H1 (cell line): Measurements from ENCODE around the gene BEAN1. TPM values are rescaled to one million over a fixed set of nuclear protein-coding genes. Genes with fewer than 3 reads are reported as not detected.

Experiments
- CTCF ChIA-PET: fragments of 300-600 bp; sonication (Branson Sonifier 250); formaldehyde crosslinking; loops from one replicate; lab custom pipeline; 2021; ENCODE audit not compliant: partially characterized antibody; lab: Charles Lee
- POLR2A ChIA-PET: fragments of 300-600 bp; sonication (Branson Sonifier 250); formaldehyde crosslinking; loops from one replicate; lab custom pipeline; 2021; ENCODE audit warnings: inconsistent platforms; ENCODE audit not compliant: partially characterized antibody; lab: Charles Lee
- DNase-seq, 2 experiments: peaks; one replicate each; pipeline versions ENCODE4 v3.0.0 to v3.0.0-alpha.2; 2010 to 2022; ENCODE audit warnings: low spot score in 2 of 2, low read depth in 1 of 2, mixed read lengths in 1 of 2
- FAIRE-seq: peaks from 2 replicates; lab custom pipeline; 2011; peaks lifted over from hg19 to GRCh38; lab: Jason Lieb, UNC
- H2AFZ ChIP-seq: 2 replicates; pipeline ENCODE4 v1.8.1; 2012; ENCODE audit warnings: low read length, inconsistent platforms
- H2AK5ac ChIP-seq: 2 replicates; pipeline ENCODE4 v1.6.1; 2013; ENCODE audit warnings: low read depth, low read length
- H2BK120ac ChIP-seq: replicated peaks from 2 replicates; pipeline ENCODE3; 2013; ENCODE audit warnings: low read depth, low read length, inconsistent platforms
- H2BK12ac ChIP-seq: 2 replicates; pipeline ENCODE4 v1.6.1; 2013; ENCODE audit warnings: low read depth, low read length
- H2BK15ac ChIP-seq: 2 replicates; pipeline ENCODE4 v1.6.1; 2013; ENCODE audit warnings: low read length
- H2BK20ac ChIP-seq: 2 replicates; pipeline ENCODE4 v1.6.1; 2013; ENCODE audit warnings: low read length
- H2BK5ac ChIP-seq: 2 replicates; pipeline ENCODE4 v1.6.1; 2013; ENCODE audit warnings: low read depth, low read length
- H3K14ac ChIP-seq: 2 replicates; pipeline ENCODE4 v1.6.1; 2013; ENCODE audit warnings: inconsistent platforms; ENCODE audit not compliant: insufficient read length
- H3K18ac ChIP-seq: 2 replicates; pipeline ENCODE4 v1.6.1; 2013; ENCODE audit warnings: low read length; ENCODE audit errors: extremely low read depth
- H3K23ac ChIP-seq: 2 replicates; pipeline ENCODE4 v1.6.1; 2013; ENCODE audit warnings: inconsistent platforms; ENCODE audit not compliant: insufficient read length
- H3K23me2 ChIP-seq: 2 replicates; pipeline ENCODE4 v1.6.1; 2013; ENCODE audit warnings: low read depth, low read length
- H3K27ac ChIP-seq: 2 replicates; pipeline ENCODE4 v1.6.1; 2011; ENCODE audit warnings: low read depth, low read length, inconsistent platforms
- H3K27me3 ChIP-seq, 4 experiments: replicated peaks in 1 of 4; 1 replicate in 1 of 4; 2 replicates in 3 of 4; pipeline versions ENCODE4 v1.6.1 to v1.8.1; 2011 to 2013; ENCODE audit warnings: low read length in 3 of 4, mild to moderate bottlenecking in 3 of 4, inconsistent platforms in 2 of 4, mixed read lengths in 2 of 4, moderate library complexity in 1 of 4; ENCODE audit not compliant: control insufficient read depth in 3 of 4, insufficient read depth in 3 of 4; ENCODE audit errors: extremely low read depth in 1 of 4
- H3K36me3 ChIP-seq, 4 experiments: 2 replicates each; pipeline versions ENCODE4 v1.6.1 to v1.8.1; 2011 to 2013; ENCODE audit warnings: mild to moderate bottlenecking in 4 of 4, low read length in 3 of 4, moderate library complexity in 2 of 4, control low read depth in 1 of 4, inconsistent platforms in 1 of 4; ENCODE audit not compliant: insufficient read depth in 4 of 4, control insufficient read depth in 2 of 4
- H3K4ac ChIP-seq: replicated peaks from 2 replicates; pipeline ENCODE3; 2013; ENCODE audit warnings: low read length, low read depth, mixed read lengths, inconsistent platforms; ENCODE audit not compliant: insufficient read length
- H3K4me1 ChIP-seq, 4 experiments: replicated peaks in 1 of 4; 1 replicate in 1 of 4; 2 replicates in 3 of 4; pipeline versions ENCODE4 v1.6.1 to v1.8.1; 2011 to 2013; ENCODE audit warnings: low read length in 3 of 4, inconsistent platforms in 2 of 4, mixed read lengths in 1 of 4; ENCODE audit not compliant: insufficient read depth in 4 of 4, control insufficient read depth in 3 of 4
- H3K4me2 ChIP-seq, 2 experiments: 2 replicates each; pipeline versions ENCODE4 v1.6.1 to v1.8.1; 2011 to 2013; ENCODE audit warnings: low read depth in 2 of 2, low read length in 2 of 2, control low read depth in 1 of 2, inconsistent platforms in 1 of 2, mild to moderate bottlenecking in 1 of 2; ENCODE audit not compliant: insufficient read depth in 1 of 2
- H3K4me3 ChIP-seq, 4 experiments: fragments of 200-600, 300-600 bp in 1 of 4; sonication (generic), shearing (Covaris generic), sonication (Bioruptor Twin) in 1 of 4; 2 replicates each; pipeline versions ENCODE4 v1.5.1 to v1.8.1; 2011 to 2016; ENCODE audit warnings: low read length in 4 of 4, low read depth in 3 of 4, control low read depth in 2 of 4, inconsistent platforms in 2 of 4, mild to moderate bottlenecking in 2 of 4, mixed read lengths in 1 of 4, moderate library complexity in 1 of 4; ENCODE audit not compliant: insufficient read depth in 2 of 4; ENCODE audit errors: extremely low read depth in 1 of 4
- H3K56ac ChIP-seq: replicated peaks from 2 replicates; pipeline ENCODE3; 2013; ENCODE audit warnings: low read depth, mild to moderate bottlenecking, mixed read lengths, low read length, inconsistent platforms; ENCODE audit not compliant: insufficient read length
- H3K79me1 ChIP-seq: 2 replicates; pipeline ENCODE4 v1.6.1; 2013; ENCODE audit warnings: low read depth, low read length, control low read depth
- H3K79me2 ChIP-seq, 2 experiments: 2 replicates each; pipeline versions ENCODE4 v1.6.1 to v1.8.1; 2012 to 2013; ENCODE audit warnings: low read length in 2 of 2, mild to moderate bottlenecking in 2 of 2, inconsistent platforms in 1 of 2; ENCODE audit not compliant: insufficient read depth in 2 of 2, control insufficient read depth in 1 of 2
- H3K9ac ChIP-seq, 4 experiments: replicated peaks in 1 of 4; 1 replicate in 1 of 4; 2 replicates in 3 of 4; pipeline versions ENCODE4 v1.6.1 to v1.8.1; 2011 to 2013; ENCODE audit warnings: low read depth in 3 of 4, low read length in 3 of 4, control low read depth in 2 of 4, mild to moderate bottlenecking in 2 of 4, moderate library complexity in 2 of 4, inconsistent platforms in 1 of 4; ENCODE audit errors: extremely low read depth in 1 of 4
- H3K9me3 ChIP-seq, 2 experiments: 2 replicates each; pipeline versions ENCODE4 v1.6.1 to v1.8.1; 2012 to 2013; ENCODE audit warnings: mild to moderate bottlenecking in 2 of 2, moderate library complexity in 2 of 2, control low read depth in 1 of 2, inconsistent platforms in 1 of 2, low read depth in 1 of 2, low read length in 1 of 2, mixed read lengths in 1 of 2; ENCODE audit not compliant: insufficient read depth in 2 of 2
- H4K20me1 ChIP-seq, 2 experiments: replicated peaks in 1 of 2; 2 replicates each; pipeline versions ENCODE3 to v1.8.1; 2011 to 2013; ENCODE audit warnings: inconsistent platforms in 2 of 2, low read length in 2 of 2, mild to moderate bottlenecking in 1 of 2; ENCODE audit not compliant: insufficient read depth in 2 of 2, control insufficient read depth in 1 of 2
- H4K5ac ChIP-seq: 2 replicates; pipeline ENCODE4 v1.6.1; 2013; ENCODE audit warnings: low read length, low read depth, mixed read lengths, inconsistent platforms; ENCODE audit not compliant: insufficient read length
- H4K8ac ChIP-seq: 2 replicates; pipeline ENCODE4 v1.8.0; 2013; ENCODE audit warnings: mild to moderate bottlenecking, moderate library complexity, low read length, inconsistent platforms; ENCODE audit not compliant: insufficient read depth; ENCODE audit errors: extremely low read depth
- H4K91ac ChIP-seq: replicated peaks from 2 replicates; pipeline ENCODE3; 2013; ENCODE audit warnings: low read length, mixed read lengths, inconsistent platforms; ENCODE audit not compliant: insufficient read length
- EZH2 ChIP-seq: fragments of 200-600 bp; sonication (generic); IDR thresholded peaks from 2 replicates; pipeline ENCODE4 v1.7.1; 2012; ENCODE audit warnings: low read depth, mild to moderate bottlenecking, moderate library complexity, low read length, inconsistent platforms; ENCODE audit not compliant: severe bottlenecking
- WGBS, 2 experiments: shearing (Covaris generic) in 1 of 2; methylation state at CpG; one replicate each; pipeline versions ENCODE4 v1.1.6 to v1.1.7; 2013 to 2015; ENCODE audit warnings: low lambda C conversion rate in 2 of 2, mixed read lengths in 2 of 2, inconsistent platforms in 1 of 2, low coverage in 1 of 2, missing lambda C conversion rate in 1 of 2; ENCODE audit not compliant: insufficient replicate concordance in 2 of 2, insufficient coverage in 1 of 2, insufficient read length in 1 of 2; ENCODE audit errors: extremely low coverage in 1 of 2, missing lambda C conversion rate in 1 of 2; 5-methylcytosine and 5-hydroxymethylcytosine counted together
- polyA plus RNA-seq, 7 experiments: library from polyadenylated mRNA; depleted of rRNA in 3 of 7; stranded (reverse) in 5 of 7; unstranded in 2 of 7; fragments of >200 nt in 5 of 7; fragments of 200-250 nt in 2 of 7; gene quantifications; 1 replicate in 5 of 7; 2 replicates in 1 of 7; 4 replicates in 1 of 7; pipeline versions ENCODE4 v1.2.1 to v1.2.3, GENCODE V29; 2011 to 2013; ENCODE audit warnings: missing spikeins in 2 of 7, mixed read lengths in 2 of 7
- total RNA-seq: library from RNA; stranded (reverse); fragmentation: NEBNext Ultra II Directional; extraction: Animal tissue kit (Norgen Biotek cat#: 25700); gene quantifications from 2 replicates; pipeline ENCODE4 v1.2.1, GENCODE V29; 2021
- TF ChIP-seq, protein P1 (sequence below): IDR thresholded peaks from 2 replicates; pipeline ENCODE4 v1.6.1; 2012; ENCODE audit warnings: inconsistent platforms

BEAN1 gene
- total and polyA plus RNA-seq, 2 of the 8 experiments (the other 6 are each of a cell fraction or from before 2014, with no cell fraction given): 0.08 TPM; not detected in 1

DNA sequence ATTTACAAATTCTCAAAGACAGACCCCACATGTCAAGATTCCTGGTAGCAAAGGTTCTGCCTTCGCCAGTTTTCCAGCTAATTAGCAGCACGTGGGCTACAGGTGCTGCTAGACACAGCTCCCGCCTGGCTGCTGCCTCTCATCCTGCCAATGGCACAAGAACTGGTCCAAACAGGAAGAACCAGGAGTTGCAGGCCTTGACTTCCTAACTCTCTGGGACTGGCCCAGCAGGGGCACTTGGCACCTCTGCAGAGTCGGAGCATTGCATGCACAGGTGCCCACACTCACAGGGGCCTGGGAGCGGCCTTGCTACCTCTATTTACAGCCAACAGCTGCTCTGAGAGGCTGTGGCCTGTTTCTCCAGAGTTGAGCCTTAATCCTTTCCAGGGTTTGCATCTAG is 83.2 kb downstream of the BEAN1 start:
- H2BK5ac ChIP-seq: no peak overlapping the region
- no peaks in the 10 kb centered on the region for H4K20me1 ChIP-seq
- no peak overlapping the region; the same call in 1 of the 2 replicates for H2BK12ac ChIP-seq
- no peak overlapping the region for H3K27ac ChIP-seq
- ChIA-PET POLR2A (no interaction called here), CTCF (interaction anchor here (0.6 to 3.3 kb wide), 12 partner anchors 11 to 152 kb away, joined by 3 to 19 read pairs (median 4); no protein-coding TSS in a partner anchor)
- H3K79me2 ChIP-seq: no peaks in the 10 kb centered on the region
- H3K23me2 ChIP-seq: no peaks in the 10 kb centered on the region
- H4K5ac ChIP-seq: no peak overlapping the region
- no peak overlapping the region for H2BK20ac ChIP-seq
- H2AK5ac ChIP-seq: no peak overlapping the region
- H2BK120ac ChIP-seq: no peak overlapping the region
- TF ChIP-seq, protein P1, sequence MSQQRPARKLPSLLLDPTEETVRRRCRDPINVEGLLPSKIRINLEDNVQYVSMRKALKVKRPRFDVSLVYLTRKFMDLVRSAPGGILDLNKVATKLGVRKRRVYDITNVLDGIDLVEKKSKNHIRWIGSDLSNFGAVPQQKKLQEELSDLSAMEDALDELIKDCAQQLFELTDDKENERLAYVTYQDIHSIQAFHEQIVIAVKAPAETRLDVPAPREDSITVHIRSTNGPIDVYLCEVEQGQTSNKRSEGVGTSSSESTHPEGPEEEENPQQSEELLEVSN: peak; percentile 58
- TF ChIP-seq EZH2: no peak
- H3K9me3 ChIP-seq: no peaks in the 10 kb centered on the region
- no peak overlapping the region for H3K23ac ChIP-seq
- FAIRE-seq (no peak), DNase-seq (no peak)
- no peak overlapping the region for H2AFZ ChIP-seq
- H3K18ac ChIP-seq: no peak overlapping the region
- no peak overlapping the region for H3K9ac ChIP-seq
- H3K56ac ChIP-seq: no peak overlapping the region
- H3K27me3 ChIP-seq: no peaks in the 10 kb centered on the region
- H2BK15ac ChIP-seq: no peak overlapping the region
- no peak overlapping the region for H3K4me2 ChIP-seq
- H3K4ac ChIP-seq: no peak overlapping the region
- no peak overlapping the region for H3K4me3 ChIP-seq
- H3K36me3 ChIP-seq: no peaks in the 10 kb centered on the region
- H3K14ac ChIP-seq: no peak overlapping the region
- no peak overlapping the region for H4K91ac ChIP-seq
- WGBS, 2 experiments: 81% methylated on average over 5 of the region's 5 CpGs; no CpG with 5 or more reads in 1 of the 2 experiments
- no peaks in the 10 kb centered on the region for H3K79me1 ChIP-seq
- H3K4me1 ChIP-seq: peaks cover 8 to 18% (median 13%) of the 10 kb centered on the region in 4 experiments; a peak in 6 of 7 replicates
- H4K8ac ChIP-seq: no peak overlapping the region
